NCI-H1694 (cell line): ENCODE data around the gene CCDC89.
"Not testable (repeated sequence)": the region's sequence is repeated elsewhere in the genome, so short reads cannot be mapped to it uniquely, and the experiment has no call there.

Source experiments
- DNase-seq: peaks from one replicate; lab custom pipeline; 2025; lab: John Stamatoyannopoulos, UW

Gene CCDC89

DNA sequence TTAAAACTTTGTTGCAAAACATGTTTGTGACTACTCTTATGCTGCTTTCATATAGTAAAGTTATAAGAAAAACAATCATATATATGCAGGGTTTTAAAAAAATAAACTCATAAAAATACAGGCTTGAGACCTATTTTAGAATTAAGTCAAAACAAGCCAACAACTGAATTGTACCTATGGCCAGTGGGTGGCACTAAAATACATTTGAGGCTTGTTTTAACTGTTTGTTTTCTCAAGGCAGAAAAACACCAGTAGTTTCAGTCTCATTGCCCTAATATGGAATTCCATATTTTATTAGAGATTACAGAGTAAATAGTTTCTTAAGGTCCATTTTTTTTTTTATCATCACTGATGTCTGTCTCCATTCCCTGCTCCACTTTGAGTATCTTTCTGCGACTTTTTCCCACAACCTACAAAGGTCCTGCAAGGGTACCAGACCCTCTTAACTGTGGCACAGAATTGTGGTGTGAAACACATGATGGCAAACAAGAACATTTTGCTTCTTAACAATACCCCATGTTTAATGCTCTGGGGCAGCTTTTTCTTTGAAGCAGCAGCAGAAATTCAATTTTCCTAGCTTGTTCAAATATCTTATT lies 8.5 kb upstream of the CCDC89 start:
- DNase-seq, result peak; percentile 2

DNA sequence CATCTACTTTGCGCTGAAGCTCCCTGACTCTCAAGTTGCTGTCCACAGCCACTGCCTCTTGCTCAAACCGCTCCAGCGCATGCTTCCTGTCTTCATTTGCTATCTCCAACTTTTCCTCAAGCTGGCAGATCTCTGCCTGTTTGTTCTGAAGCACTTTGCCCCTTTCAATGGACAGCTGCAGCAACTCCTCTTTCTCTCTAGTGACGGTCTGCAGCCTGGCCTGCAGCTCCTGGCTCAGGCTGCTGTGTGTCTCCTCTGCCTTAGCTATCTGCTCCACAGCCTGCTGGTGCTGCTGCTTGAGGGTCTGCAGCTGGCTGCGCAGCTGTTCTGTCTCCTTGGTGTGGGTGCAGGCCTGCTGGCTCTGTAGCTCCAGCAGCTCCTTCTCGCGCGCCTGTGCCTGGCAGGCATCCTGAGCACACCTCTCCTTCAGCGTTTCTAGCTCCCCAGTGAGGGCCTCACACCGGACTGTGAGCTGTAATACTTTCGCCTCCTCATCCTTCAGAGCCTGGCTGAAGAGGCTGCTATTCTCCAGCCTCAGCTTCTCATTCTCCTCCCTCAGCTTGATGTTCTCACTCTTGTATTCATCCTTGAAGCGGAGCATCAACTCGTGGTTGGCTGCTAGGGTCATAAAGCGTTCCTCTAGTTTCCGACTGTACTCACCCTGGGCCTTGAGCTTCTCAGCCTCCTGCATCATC lies 723 bp downstream of the CCDC89 start:
- no peak for DNase-seq

DNA sequence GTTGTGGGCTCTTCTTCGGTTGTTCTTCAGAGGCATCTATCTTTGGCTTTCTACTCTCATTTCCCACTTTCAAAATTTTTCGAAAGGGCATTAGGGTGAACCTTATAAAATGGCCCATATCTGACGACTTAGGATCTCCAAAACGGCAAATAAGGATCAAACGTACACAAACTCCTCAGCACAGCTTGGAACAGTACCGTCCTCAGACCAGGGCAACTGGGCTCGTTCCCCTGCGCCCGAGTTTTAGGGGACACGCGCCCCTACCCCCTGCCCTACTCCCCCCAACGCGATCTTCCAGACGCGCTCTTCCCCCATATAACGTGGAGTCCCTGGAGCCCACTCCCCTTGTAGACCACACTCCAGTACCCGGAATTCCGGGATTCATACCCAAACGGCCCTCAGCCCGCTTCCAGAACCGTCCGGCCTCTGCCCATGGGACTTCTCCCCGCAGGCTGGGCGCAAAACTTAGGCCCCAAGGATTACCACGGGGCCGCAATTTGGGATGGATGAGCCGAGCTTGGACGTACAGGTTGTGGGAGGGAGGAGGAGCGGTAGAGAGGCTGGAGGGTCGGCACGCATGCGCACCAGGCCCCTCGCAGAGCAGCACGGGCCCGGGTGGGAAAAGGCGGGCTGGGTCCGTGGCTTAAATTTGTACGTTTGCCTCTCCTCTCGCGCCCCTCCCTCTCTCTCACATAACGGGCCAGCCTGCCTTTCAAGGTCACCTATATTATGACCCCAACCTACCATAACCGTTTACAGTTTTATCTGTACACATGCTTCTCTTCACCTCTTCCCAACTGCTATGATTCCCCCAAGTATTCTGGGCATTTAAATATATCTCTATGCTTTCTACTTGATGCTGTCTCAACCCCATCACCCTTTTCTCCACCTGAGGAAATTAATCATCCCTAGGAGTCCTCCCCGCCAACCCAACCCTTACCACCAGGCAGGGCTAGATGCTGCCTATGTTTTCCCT lies 3.4 kb downstream of the CCDC89 start:
- DNase-seq, result peak; percentile 12

DNA sequence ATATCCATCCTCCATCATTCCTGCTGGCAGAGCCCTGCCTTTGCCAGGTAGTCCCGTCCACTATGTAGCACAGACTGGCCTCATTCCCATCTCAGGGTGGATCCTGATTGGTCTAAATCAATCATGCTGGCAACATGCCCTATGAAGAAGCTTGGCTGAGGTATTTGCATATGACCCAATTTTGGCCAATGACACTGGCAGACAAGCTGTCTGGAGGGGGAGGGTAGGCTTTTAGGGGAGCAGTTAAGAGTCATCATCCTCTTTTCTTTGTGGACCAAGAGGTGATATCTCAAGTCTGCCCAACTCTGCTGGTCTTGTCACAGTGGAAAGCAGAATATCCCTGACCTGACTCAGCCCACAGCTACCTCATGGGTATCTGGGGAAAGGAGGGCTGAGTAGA lies 5.1 kb downstream of the CCDC89 start:
- no peak for DNase-seq

DNA sequence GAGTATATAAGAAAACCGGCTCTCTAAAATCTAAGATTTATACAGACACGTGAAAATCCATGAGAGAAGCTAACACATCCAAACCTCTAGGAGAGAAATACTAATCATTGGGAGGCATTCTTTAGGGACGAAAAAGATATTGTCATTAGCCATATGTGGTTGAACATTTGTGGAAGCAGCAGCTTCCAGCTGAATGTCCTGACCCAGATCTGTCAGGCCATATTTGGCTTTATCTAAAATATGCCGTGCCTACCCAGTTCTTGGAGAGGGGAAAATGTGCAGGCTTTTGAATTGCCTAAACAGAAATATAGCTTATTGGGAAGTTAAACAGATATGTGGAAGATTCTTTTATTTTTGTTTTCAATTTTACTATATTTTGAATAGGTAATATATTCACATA lies 6.4 kb downstream of the CCDC89 start:
- no peak for DNase-seq

DNA sequence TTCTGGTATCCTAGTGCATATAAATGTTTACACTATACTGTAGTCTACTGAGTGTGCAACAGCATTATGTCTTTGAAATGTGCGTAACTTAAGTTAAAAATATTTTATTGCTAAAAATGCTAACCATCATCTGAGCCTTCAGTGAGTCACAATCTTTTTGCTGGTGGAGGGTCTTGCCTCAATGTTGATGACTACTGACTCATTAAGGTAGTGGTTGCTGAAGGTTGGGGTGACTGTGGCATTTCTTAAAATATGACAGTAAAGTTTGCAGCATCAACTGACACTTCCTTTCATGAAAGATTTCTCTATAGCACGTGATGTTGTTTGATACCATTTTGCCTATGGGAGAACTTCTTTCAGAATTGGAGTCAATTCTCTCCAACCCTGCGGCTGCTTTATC lies 12.6 kb downstream of the CCDC89 start:
- no peak for DNase-seq

DNA sequence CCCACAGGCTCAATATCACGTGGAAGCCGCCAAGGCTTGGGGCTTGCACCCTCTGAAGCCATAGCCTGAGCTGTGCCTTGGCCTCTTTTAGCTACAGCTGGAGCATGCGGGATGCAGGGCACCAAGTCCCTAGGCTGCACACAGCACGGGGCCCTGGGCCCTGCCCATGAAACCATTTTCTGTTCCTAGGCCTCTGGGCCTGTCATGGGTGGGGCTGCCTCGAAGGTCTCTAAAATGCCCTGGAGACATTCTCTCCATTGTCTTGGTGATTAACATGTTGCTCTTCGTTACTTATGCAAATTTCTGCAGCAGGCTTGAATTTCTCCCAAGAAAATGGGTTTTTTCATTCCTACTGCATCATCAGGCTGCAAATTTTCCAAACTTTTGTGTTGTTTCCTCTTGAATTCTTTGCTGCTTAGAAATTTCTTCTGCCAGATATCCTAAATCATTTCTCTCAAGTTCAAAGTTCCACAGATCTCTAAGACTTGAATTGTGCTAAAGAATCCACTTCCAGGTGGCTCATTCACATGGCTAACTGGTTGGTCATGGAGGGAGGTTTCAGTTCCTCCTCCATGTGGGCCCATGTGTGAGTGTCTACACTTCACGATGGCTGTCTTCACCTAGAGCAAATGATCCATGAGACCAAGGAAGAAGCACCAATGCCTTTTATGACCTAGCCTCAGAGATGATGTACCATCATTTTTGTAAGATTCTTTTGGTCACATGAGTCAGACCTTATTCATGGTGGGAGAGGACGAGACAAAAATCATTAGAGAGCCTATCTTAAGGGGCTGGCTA lies 13.7 kb downstream of the CCDC89 start:
- no peak for DNase-seq

DNA sequence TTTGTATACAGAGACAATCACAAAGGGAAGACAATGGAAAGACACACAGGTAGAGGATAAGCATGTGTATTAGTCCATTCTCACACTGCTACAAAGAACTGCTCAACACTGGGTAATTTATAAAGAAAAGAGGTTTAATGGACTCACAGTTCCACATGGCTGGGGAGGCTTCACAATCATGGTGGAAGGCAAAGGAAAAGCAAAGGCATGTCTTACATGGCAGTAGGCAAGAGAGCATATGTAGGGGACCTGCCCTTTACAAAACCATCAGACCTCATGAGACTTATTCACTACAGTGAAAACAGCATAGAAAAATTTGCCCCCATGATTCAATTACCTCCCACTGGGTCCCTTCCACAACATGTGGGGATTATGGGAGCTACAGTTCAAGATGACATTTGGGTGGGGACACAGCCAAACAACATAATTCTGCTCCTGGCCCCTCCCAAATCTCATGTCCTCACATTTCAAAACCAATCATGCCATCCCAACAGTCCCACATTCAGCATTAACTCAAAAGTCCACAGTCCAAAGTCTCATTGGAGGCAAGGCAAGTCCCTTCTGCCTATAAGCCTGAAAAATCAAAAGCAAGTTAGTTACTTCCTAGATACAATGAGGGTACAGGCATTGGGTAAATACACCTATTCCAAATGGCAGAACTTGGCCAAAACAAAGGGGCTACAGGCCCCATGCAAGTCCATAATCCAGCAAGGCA lies 14.9 kb downstream of the CCDC89 start:
- not testable (repeated sequence) for DNase-seq

DNA sequence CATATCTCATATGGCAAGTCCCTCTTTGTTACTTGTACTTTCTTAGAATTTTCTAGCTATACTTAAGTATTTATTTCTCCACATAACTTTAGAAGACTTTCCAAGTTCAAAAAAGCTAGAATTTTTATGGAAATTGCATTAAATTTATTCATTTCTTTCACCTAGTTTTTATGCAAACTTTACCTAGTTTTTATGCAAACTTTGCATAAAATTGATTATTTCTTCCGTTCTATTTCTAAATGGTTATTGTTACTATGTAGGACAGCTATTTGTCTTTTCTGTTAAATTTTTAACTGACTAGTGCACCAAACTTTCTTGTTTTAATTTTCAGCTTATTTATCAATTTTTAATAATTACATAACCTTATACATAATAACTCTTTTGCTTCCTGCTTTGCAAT lies 17.8 kb downstream of the CCDC89 start:
- no peak for DNase-seq

DNA sequence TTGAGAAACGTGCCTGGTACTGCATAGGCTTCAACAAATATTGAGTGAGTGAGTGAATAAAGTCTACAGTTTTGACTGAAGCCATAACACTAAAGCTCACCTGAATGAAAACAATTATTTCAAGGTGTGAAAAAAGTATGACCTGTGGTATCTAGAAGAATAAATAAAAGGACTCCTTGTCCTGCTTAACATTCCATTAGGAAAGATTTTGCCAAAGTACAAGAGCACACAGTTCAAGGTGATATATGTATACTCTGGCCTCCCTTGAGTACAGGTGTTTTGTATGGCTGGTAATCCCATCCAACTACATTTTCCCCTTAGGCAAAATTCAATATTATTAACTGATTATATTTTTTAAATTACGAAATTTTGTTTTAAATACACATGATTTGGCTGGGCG lies 19.3 kb downstream of the CCDC89 start:
- DNase-seq, result no peak

DNA sequence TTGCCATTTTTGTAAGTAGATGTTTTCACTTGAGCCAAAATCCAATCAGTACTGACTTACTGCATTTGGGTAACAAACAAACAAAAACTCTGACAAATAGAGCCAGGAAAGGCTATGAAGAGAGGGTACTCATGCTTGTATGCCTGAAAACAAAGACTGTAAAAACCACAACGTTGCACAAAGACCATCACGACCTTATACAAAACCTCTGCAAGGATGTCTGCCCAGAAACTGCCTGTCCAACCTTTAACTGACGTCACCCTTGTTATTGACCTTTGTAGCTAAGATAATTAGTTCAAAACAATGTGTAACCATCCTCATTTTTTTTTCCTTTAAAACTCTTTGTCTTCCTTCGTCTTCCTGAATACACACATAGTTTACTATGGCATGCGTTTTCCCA lies 20.3 kb downstream of the CCDC89 start:
- no peak for DNase-seq

DNA sequence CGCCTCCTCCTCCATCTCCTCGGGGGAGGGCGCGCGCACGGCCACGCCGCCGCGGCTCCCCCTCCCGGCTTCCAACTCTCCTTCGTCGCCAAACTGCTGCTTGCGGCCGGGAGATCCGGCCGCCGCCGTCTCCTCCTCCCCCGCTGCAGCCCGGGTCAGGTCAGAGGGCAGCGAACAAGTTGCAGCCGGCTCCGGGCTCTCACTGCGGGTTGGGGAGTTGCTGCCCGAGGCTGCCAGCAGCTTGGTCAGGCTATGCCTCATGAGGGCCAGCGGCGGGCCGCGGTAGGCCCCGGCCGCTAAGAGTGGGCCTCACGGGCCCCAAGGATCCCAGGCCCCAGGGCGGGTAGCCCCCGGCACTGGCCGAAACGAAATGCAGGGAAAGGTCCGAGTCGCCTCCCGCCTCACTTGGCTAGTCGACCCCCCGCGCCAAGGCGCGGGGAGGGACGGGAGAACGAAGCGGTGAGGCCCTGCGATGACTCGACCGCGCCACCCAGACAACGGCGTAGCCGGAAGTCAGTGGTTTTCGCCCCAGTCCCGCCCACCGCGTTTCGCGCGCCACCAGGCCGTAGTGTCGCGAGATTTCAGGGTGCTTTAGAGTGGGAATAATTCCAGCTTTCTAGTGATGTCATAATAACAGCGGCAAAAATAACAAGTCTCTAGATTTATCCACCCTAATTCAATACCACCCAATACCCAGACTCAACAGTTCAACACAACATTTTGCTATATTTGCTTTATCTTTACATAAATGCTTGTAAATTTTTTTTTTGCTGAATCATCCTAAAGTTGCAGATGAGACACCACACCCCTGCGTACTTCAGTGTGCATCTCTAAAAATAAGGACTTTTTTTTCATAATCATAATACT lies 21.1 kb downstream of the CCDC89 start, which contains the start of gene CREBZF:
TSS of gene CREBZF (minus strand) at position 515 of the 867 bp plus-strand sequence. CDS start at position 261, 254 bp downstream.
- DNase-seq, result peak; percentile 77

DNA sequence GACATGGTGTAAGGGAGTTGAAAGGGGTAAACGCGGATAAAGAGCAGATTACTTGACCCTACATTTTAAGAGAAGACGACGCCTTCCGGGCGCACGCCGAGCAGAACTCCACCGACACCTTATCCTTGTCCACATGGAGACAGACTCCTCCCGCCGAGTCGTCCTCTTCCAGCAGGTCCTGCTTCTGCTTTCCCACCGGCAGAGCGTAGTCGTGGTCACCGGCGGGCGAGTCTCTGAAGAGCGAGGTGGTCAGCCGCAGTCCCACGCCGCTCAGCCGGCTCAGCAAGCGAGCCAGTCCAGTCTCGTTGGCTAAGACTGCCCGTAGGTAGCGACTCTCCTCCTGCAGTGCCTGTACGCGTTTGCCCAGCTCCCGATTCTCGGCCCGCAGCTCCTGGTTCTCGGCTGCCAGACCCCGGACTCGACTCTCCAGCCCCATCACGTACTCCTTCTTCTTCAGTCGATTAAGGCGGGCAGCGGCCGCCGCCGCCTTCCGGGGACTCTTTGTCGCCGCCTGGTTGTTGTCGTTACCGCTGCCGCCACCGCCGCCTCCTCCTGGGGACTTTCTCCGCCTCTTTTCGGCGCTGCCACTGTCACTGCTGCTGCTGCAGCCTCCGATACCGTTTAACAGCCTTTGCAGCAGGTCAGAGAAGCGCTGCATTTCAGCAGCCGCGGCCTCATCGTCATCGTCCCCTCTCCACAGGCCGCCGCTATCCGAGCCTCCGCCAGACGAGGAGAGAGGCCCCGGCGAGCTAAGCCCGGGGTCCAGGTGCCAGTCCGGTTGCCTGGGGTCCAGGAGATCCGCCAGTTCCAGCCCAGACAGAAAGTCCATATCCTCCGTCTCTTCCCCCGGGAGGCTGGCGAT lies 22.0 kb downstream of the CCDC89 start:
- peak; percentile 5 for DNase-seq

DNA sequence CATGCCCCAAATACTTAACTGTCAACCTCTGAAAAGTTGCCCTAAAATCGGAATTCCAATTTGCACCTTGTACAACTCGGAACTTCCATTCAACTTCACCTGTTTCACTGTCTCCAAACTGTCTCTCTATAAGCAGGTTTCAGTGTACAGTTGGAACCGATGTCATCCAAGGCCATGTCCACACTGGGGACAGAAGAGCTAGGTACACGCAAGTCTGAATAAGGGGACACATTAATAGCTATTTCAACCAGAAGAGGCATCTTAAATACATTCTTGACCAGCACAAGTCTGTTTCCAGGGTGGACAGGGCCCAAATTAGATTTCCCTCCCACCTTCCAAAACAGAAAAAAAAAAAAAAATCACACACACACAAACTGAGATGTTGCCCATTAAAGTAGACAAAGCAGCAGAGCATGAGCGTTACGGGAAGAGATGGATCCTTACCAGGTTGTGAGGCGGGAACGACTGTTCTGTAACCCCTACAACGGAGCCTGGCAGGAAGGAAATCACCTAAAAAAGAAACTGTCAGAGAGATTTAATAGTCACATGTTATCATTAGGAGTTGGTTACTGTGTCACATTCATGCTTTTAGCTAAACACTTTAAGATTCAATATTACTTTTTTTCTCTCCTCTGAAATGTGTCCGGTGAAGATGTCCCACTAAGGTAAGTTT lies 22.8 kb downstream of the CCDC89 start:
- no peak for DNase-seq

DNA sequence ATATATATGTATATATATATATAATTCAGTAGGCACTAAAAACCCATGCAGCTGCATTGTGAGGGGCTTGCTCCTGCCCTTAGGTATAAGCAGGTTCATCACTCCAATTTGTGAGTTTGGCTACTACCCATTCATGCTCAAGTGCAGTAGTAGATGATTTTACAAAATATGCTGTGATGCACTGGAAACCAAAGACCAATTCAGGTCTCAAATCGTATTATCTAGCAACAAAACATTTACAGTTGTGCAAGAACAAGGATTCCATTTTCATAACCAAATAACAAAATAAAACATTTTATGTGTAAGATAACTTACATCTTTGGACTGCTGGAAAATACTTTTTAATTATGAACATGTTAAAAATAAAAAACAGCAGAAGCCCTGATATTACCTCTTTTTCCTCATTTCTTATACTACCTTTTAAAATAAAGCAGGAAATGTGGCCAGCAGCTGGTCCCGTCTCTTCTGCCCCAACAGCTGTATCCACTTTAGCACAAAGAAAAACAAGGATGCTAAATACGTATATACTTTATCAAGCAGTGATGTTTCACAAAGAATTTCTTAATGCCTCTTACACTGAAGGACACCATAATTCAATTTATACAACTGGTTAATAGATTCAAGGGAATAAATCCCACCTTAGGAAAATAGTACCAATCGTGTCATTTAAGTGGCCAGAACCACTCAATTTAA lies 23.9 kb downstream of the CCDC89 start:
- no peak for DNase-seq

DNA sequence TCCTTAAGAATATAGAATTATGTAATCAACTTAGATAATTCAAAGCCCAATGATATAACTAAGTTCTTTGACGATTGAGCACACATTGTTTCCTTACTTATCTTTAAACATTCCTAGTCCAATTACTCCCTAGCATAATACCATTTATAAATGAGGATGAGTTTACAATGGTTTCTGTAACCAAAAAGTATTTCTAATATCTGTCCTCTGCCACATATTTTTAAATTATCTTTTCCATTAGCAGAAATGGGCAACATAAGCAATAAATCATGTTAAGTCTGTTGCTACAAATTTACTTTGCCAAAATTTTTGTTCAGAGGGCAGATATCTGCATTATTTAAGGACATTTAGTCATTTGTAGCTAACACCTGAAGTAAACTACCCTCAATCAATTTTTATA lies 27.8 kb downstream of the CCDC89 start:
- no peak for DNase-seq

DNA sequence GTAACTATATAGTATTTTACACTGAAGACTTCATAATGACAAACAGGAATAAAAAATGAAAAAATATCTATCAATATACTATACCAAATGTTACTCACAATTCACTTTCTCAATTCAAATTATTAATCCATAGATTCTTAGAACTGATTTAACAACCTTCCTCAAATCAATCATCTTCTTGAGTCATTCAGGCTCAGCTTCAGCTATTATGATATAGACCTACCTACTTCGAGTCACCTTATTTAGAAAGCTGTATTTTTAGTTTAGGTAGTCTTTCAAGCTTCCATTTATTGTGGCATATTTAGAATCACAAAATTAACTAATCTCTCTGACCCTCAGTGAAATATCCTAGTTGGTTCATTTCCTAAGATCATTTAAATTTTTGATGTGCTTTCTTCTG lies 29.2 kb downstream of the CCDC89 start:
- no peak for DNase-seq

DNA sequence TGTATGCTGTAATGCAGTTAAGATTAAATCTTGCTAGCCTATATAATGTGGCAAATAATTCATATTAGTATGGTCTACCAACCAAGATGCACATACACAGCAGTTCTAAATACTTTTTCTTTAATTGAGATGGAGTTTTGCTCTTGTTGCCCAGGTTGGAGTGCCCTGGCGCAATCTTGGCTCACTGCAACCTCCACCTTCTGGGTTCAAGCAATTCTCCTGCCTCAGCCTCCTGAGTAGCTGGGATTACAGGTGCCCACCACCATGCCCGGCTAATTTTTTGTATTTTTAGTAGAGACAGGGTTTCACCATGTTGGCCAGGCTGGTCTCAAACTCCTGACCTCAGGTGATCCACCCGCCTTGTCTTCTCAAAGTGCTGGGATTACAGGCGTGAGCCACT lies 31.7 kb downstream of the CCDC89 start:
- not testable (repeated sequence) for DNase-seq
